K562 (cell line): ENCODE measurements around the gene TEX101. TPM values are rescaled to one million over a fixed set of nuclear protein-coding genes. Genes with fewer than 3 reads are reported as not detected.

Experiments
- ATAC-seq: fragments of 200-7000 bp; cut with Tn5 transposase; 3 replicates; pipeline ENCODE4 v1.9.1; 2020; ENCODE audit warnings: moderate library complexity
- BruUV-seq: library from RNA; stranded (reverse); fragments of 400-500 nt; replicated peaks from 2 replicates; lab custom pipeline; 2021; lab: Mats Ljungman, UMichigan
- CTCF ChIA-PET: fragments of 300-600 bp; formaldehyde crosslinking; extraction: SDS; loops from one replicate; lab custom pipeline; 2021; ENCODE audit warnings: low intra/inter-chr PET ratio; lab: Yijun Ruan, JAX
- POLR2A ChIA-PET: fragments of 300-600, 350-650 bp; sonication (Branson Sonifier 250); formaldehyde crosslinking; extraction: SDS; loops from one replicate; lab custom pipeline; 2021; ENCODE audit warnings: antibody characterized with exemption, inconsistent platforms; lab: Yijun Ruan, JAX
- DNase-seq, 4 experiments: peaks; one replicate each; pipeline versions ENCODE4 v3.0.0 to v3.0.0-alpha.2; 2011 to 2018; ENCODE audit warnings: low spot score in 3 of 4, mixed read lengths in 3 of 4; ENCODE audit errors: extremely low read depth in 1 of 4
- FAIRE-seq: peaks from 2 replicates; lab custom pipeline; 2011; peaks lifted over from hg19 to GRCh38; lab: Jason Lieb, UNC
- H2AFZ ChIP-seq: 2 replicates; pipeline ENCODE4 v1.6.0; 2011; ENCODE audit warnings: low read depth, low read length, control low read depth, inconsistent platforms
- H3K27ac ChIP-seq: fragments of 200-600 bp; 3 replicates; pipeline ENCODE4 v1.8.0; 2011; ENCODE audit warnings: low read depth, mild to moderate bottlenecking, control low read depth, inconsistent platforms, low read length, moderate library complexity, mixed read lengths; ENCODE audit errors: extremely low read depth
- H3K27me3 ChIP-seq, 2 experiments: fragments of 300-600 bp in 1 of 2; 2 replicates in 1 of 2; 3 replicates in 1 of 2; pipeline versions ENCODE4 v1.6.0 to v1.8.0; 2011; ENCODE audit warnings: inconsistent platforms in 2 of 2, low read length in 2 of 2, mild to moderate bottlenecking in 1 of 2, mixed read lengths in 1 of 2, moderate library complexity in 1 of 2; ENCODE audit not compliant: control insufficient read depth in 2 of 2, insufficient read depth in 2 of 2
- H3K36me3 ChIP-seq: fragments of 300-600 bp; 3 replicates; pipeline ENCODE4 v1.8.0; 2011; ENCODE audit warnings: mild to moderate bottlenecking, low read length, inconsistent platforms; ENCODE audit not compliant: control insufficient read depth, insufficient read depth
- H3K4me1 ChIP-seq, 2 experiments: fragments of 200-600 bp in 1 of 2; replicated peaks in 1 of 2; 2 replicates in 1 of 2; 3 replicates in 1 of 2; pipeline versions ENCODE4 v1.5.1 to v1.8.0; 2011; ENCODE audit warnings: inconsistent platforms in 2 of 2, low read length in 2 of 2, mild to moderate bottlenecking in 1 of 2, mixed read lengths in 1 of 2, moderate library complexity in 1 of 2; ENCODE audit not compliant: control insufficient read depth in 2 of 2, insufficient read depth in 2 of 2
- H3K4me2 ChIP-seq: 2 replicates; pipeline ENCODE4 v1.6.1; 2011; ENCODE audit warnings: low read length, control low read depth, inconsistent platforms, mixed read lengths; ENCODE audit not compliant: insufficient read depth
- H3K4me3 ChIP-seq: fragments of 200-600 bp; sonication (generic), shearing (Covaris generic); 2 replicates; pipeline ENCODE4 v1.5.1; 2016; ENCODE audit warnings: control low read depth, inconsistent platforms
- H3K79me2 ChIP-seq: fragments of 200-600 bp; 3 replicates; pipeline ENCODE4 v1.8.0; 2011; ENCODE audit warnings: low read length, inconsistent platforms; ENCODE audit not compliant: control insufficient read depth, insufficient read depth
- H3K9ac ChIP-seq, 2 experiments: 2 replicates each; pipeline versions ENCODE4 v1.6.0 to v1.6.1; 2011; ENCODE audit warnings: low read depth in 2 of 2, low read length in 2 of 2, control low read depth in 1 of 2, inconsistent platforms in 1 of 2, mild to moderate bottlenecking in 1 of 2, mixed read lengths in 1 of 2; ENCODE audit not compliant: insufficient read depth in 1 of 2
- H3K9me1 ChIP-seq: one replicate; pipeline ENCODE4 v1.6.0; 2011; ENCODE audit warnings: inconsistent platforms, mild to moderate bottlenecking, low read length, moderate library complexity; ENCODE audit not compliant: control insufficient read depth, insufficient read depth
- H3K9me3 ChIP-seq: replicated peaks from 2 replicates; pipeline ENCODE4 v1.5.1; 2011; ENCODE audit warnings: low read depth, low read length, inconsistent platforms; ENCODE audit not compliant: control insufficient read depth, insufficient read depth
- H4K20me1 ChIP-seq: replicated peaks from 2 replicates; pipeline ENCODE4 v1.6.1; 2011; ENCODE audit warnings: low read length, inconsistent platforms, mixed read lengths; ENCODE audit not compliant: control insufficient read depth, insufficient read depth
- C11orf30 ChIP-seq: fragments of 450-650 bp; IDR thresholded peaks from 2 replicates; pipeline ENCODE4 v1.6.1; 2016; ENCODE audit warnings: low read depth, mild to moderate bottlenecking
- EP300 ChIP-seq: IDR thresholded peaks from 2 replicates; pipeline ENCODE4 v1.6.1; 2012; ENCODE audit warnings: low read length, improper control_type of control experiment
- HDAC1 ChIP-seq, 2 experiments: fragments of 450-650 bp; IDR thresholded peaks; 2 replicates each; pipeline ENCODE4 v1.6.1; 2016 to 2017; ENCODE audit warnings: inconsistent platforms in 1 of 2, mild to moderate bottlenecking in 1 of 2, moderate library complexity in 1 of 2
- JUNB ChIP-seq: fragments of 450-650 bp; formaldehyde crosslinking; conservative IDR thresholded peaks from 2 replicates; pipeline ENCODE4 v1.4.0; 2020; ENCODE audit warnings: mild to moderate bottlenecking
- PHB2 ChIP-seq: fragments of 450-650 bp; IDR thresholded peaks from 2 replicates; pipeline ENCODE4 v1.6.1; 2017; ENCODE audit warnings: low read depth
- RUNX1 ChIP-seq: sonication (generic); IDR thresholded peaks from 2 replicates; pipeline ENCODE4 v1.6.1; 2016; ENCODE audit warnings: antibody characterized with exemption, low read depth
- ZNF316 ChIP-seq: fragments of 450-650 bp; IDR thresholded peaks from 2 replicates; pipeline ENCODE4 v1.6.1; 2016
- WGBS: fragments of 100-300 bp; shearing (Covaris generic); methylation state at CpG from one replicate; pipeline ENCODE4 v1.1.6; 2016; ENCODE audit warnings: low coverage, mixed read lengths; ENCODE audit not compliant: insufficient coverage; ENCODE audit errors: missing lambda C conversion rate; 5-methylcytosine and 5-hydroxymethylcytosine counted together
- in situ Hi-C: fragments of 300-500 bp; cut with MboI; formaldehyde crosslinking; loops from 4 replicates; pipeline ENCODE4 v1.15.0; 2018; ENCODE audit warnings: inconsistent platforms, mixed read lengths
- intact Hi-C: fragments of 100-400 bp; cut with micrococcal nuclease; formaldehyde crosslinking; loops from 2 replicates; pipeline ENCODE4 v1.14.2; 2022
- polyA plus RNA-seq, 8 experiments: library from polyadenylated mRNA; depleted of rRNA in 4 of 8; stranded (reverse) in 5 of 8; unstranded in 3 of 8; fragments of >200 nt; fragmentation: Nextera tagmentation in 2 of 8; fragmentation: Illumina TruSeq in 1 of 8; extraction: Ambion mirVana in 2 of 8; extraction: Trizol in 1 of 8; gene quantifications; 2 replicates each; pipeline versions ENCODE4 v1.2.1 to v1.2.3, GENCODE V29; 2011 to 2014; ENCODE audit warnings: inconsistent platforms in 1 of 8, missing spikeins in 1 of 8
- total RNA-seq, 7 experiments: library from RNA; depleted of rRNA in 6 of 7; stranded (reverse); fragments of >200 nt in 6 of 7; fragmentation: Illumina TruSeq in 2 of 7; extraction: Trizol in 2 of 7; gene quantifications; 2 replicates each; pipeline versions ENCODE4 v1.2.1 to v1.2.3, GENCODE V29; 2011 to 2021; ENCODE audit warnings: low replicate concordance in 1 of 7
- TF ChIP-seq, protein P1 (sequence below): sonication (generic); formaldehyde crosslinking; IDR thresholded peaks from 2 replicates; pipeline ENCODE4 v1.8.1; 2023; ENCODE audit warnings: mild to moderate bottlenecking, missing genetic modification reagents

TEX101 gene
- total and polyA plus RNA-seq, 9 of the 15 experiments (the other 6 are each of a cell fraction or from before 2014, with no cell fraction given) = 0.10 to 0.36 (median 0.14) TPM; not detected in 6

DNA sequence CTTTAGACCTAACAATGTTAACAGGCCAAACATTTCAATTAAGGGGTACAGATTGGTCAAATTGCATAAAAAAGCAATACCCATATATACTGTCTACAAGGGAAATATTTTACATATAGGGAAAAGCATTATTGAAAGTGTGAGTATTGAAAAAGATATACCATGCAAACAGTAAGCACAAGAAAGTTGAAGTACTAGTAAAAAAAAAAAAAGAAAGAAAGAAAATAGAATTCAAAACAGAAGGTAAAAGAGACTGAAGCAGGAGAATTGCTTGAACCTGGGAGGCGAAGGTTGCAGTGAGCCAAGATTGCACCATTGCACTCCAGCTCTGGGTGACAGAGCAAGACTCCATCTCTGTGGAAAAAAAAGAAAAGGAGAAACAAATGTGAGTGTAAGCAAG lies 5.3 kb upstream of the TEX101 start:
- Histone ChIP-seq H3K4me2 (no peak overlapping the region), H3K9ac (no peak overlapping the region), H3K27me3 (peaks cover 15 to 19% of the 10 kb centered on the region in 2 experiments; a peak in 4 of 5 replicates), H2AFZ (no peak overlapping the region), H3K36me3 (no peaks in the 10 kb centered on the region)
- intact Hi-C loops = no loop called here
- DNase-seq = no peak
- no TSS peak for BruUV-seq
- TF ChIP-seq, protein P1, sequence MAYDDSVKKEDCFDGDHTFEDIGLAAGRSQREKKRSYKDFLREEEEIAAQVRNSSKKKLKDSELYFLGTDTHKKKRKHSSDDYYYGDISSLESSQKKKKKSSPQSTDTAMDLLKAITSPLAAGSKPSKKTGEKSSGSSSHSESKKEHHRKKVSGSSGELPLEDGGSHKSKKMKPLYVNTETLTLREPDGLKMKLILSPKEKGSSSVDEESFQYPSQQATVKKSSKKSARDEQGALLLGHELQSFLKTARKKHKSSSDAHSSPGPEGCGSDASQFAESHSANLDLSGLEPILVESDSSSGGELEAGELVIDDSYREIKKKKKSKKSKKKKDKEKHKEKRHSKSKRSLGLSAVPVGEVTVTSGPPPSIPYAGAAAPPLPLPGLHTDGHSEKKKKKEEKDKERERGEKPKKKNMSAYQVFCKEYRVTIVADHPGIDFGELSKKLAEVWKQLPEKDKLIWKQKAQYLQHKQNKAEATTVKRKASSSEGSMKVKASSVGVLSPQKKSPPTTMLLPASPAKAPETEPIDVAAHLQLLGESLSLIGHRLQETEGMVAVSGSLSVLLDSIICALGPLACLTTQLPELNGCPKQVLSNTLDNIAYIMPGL (CRISPR knock-in tag) = no peak
- TF ChIP-seq PHB2 (no peak), EP300 (no peak), HDAC1 (IDR thresholded peaks at IDR 0.05) (no peak), C11orf30 (no peak), ZNF316 (no peak), RUNX1 (no peak), JUNB (no peak)
- TF ChIP-seq, all 486 proteins: peak for 0
- Histone ChIP-seq H3K9me3 (no peaks in the 10 kb centered on the region), H3K79me2 (no peaks in the 10 kb centered on the region), H3K9me1 (peaks cover 4% of the 10 kb centered on the region), H4K20me1 (no peaks in the 10 kb centered on the region), H3K4me3 (no peak overlapping the region), H3K27ac (no peak overlapping the region), H3K4me1 (peaks cover 0 to 10% of the 10 kb centered on the region in 2 experiments; a peak in 2 of 5 replicates)
- ChIA-PET POLR2A (no interaction called here), CTCF (no interaction called here)
- 0% methylated on average over 1 of the region's 1 CpG for WGBS
- no peak for FAIRE-seq
- ATAC-seq = no peak
- in situ Hi-C loops = no loop called here
